Progenitor cell of endocrine pancreas (in vitro differentiated cells): Measurements from ENCODE around the gene ISG20. TPM values are rescaled to one million over a fixed set of nuclear protein-coding genes. Genes with fewer than 3 reads are reported as not detected.

Experiments
- DNase-seq: peaks from one replicate; pipeline ENCODE4 v3.0.0; 2021; ENCODE audit warnings: low spot score; ENCODE audit not compliant: unreplicated experiment
- H3K27ac Mint-ChIP-seq: 2 replicates; pipeline ENCODE4 v1.8.0; 2021; ENCODE audit warnings: mild to moderate bottlenecking, moderate library complexity, mixed read lengths
- H3K27me3 Mint-ChIP-seq: 2 replicates; pipeline ENCODE4 v1.8.0; 2021; ENCODE audit warnings: mixed read lengths
- H3K36me3 Mint-ChIP-seq: 2 replicates; pipeline ENCODE4 v1.8.0; 2022; ENCODE audit warnings: mixed read lengths; ENCODE audit not compliant: insufficient read depth
- H3K4me1 Mint-ChIP-seq: 2 replicates; pipeline ENCODE4 v1.8.0; 2021; ENCODE audit warnings: low read depth, mixed read lengths
- H3K4me3 Mint-ChIP-seq: 2 replicates; pipeline ENCODE4 v1.8.0; 2021; ENCODE audit warnings: low read depth, mild to moderate bottlenecking, moderate library complexity, mixed read lengths
- H3K9me3 Mint-ChIP-seq: 2 replicates; pipeline ENCODE4 v1.8.0; 2021; ENCODE audit warnings: low read depth, mixed read lengths
- CTCF ChIP-seq: fragments of 200-600 bp; sonication (generic); IDR thresholded peaks from one replicate; pipeline ENCODE4 v1.5.0; 2021; ENCODE audit warnings: antibody characterized with exemption, mild to moderate bottlenecking; ENCODE audit not compliant: unreplicated experiment
- microRNA-seq: library from miRNA; unstranded; fragments of <30 nt; microRNA quantifications from one replicate; pipeline ENCODE4 v1.1.0, GENCODE V29; 2020; ENCODE audit warnings: borderline number of aligned reads; ENCODE audit not compliant: unreplicated experiment
- total RNA-seq: library from RNA; stranded (reverse); gene quantifications from 2 replicates; pipeline ENCODE4 v1.2.1, GENCODE V29; 2021

The ISG20 gene
- total RNA-seq, 1 donor from 2014 or later = 4.3 TPM

- H3K4me1 Mint-ChIP-seq = no peaks in the 10 kb centered on the region
- H3K36me3 Mint-ChIP-seq = no peaks in the 10 kb centered on the region
- no peak for TF ChIP-seq CTCF
- H3K4me3 Mint-ChIP-seq = no peak overlapping the region
- no peak for DNase-seq
- no peaks in the 10 kb centered on the region for H3K9me3 Mint-ChIP-seq
- peaks cover 70% of the 10 kb centered on the region for H3K27me3 Mint-ChIP-seq
- H3K27ac Mint-ChIP-seq = no peak overlapping the region
Observed at GRCh38 chr15:88702983-88703382, 64.2 kb downstream of the ISG20 start.

GRCh38 chr15:88703533-88703932 is 64.7 kb downstream of the ISG20 start:
- no peak for TF ChIP-seq CTCF
- H3K27ac Mint-ChIP-seq = no peak overlapping the region
- H3K9me3 Mint-ChIP-seq = no peaks in the 10 kb centered on the region
- no peaks in the 10 kb centered on the region for H3K4me1 Mint-ChIP-seq
- DNase-seq = no peak
- H3K36me3 Mint-ChIP-seq = no peaks in the 10 kb centered on the region
- peaks cover 71% of the 10 kb centered on the region for H3K27me3 Mint-ChIP-seq
- H3K4me3 Mint-ChIP-seq = no peak overlapping the region

GRCh38 chr15:88704791-88705768 is 66.3 kb downstream of the ISG20 start:
- Mint-ChIP-seq H3K4me1 (no peaks in the 10 kb centered on the region), H3K27me3 (peaks cover 70% of the 10 kb centered on the region), H3K4me3 (peak overlapping the region; percentile 74), H3K27ac (no peak overlapping the region), H3K9me3 (no peaks in the 10 kb centered on the region), H3K36me3 (no peaks in the 10 kb centered on the region)
- DNase-seq = no peak
- no peak for TF ChIP-seq CTCF

DNA sequence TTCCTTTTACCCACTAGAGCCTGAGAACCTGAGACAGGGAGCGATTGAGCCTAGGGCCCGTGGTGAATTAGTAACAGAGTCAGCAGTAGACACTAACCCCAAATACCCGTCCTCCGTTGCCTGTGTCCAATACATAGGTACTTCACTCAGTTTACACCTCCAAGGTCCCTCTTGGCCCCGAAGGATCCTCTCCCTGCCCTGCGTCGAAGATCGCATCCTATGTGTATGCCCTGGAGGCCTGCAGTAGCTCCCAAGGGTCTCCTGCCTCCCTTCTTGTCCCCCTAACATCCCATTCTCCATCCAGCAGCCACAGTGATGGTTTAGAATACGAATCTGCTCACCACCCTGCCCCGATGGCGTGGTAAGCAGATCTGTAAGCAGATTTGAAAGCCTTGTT is 67.0 kb downstream of the ISG20 start:
- no peaks in the 10 kb centered on the region for H3K4me1 Mint-ChIP-seq
- peaks cover 68% of the 10 kb centered on the region for H3K27me3 Mint-ChIP-seq
- DNase-seq = no peak
- H3K4me3 Mint-ChIP-seq = peak overlapping the region; percentile 60
- no peaks in the 10 kb centered on the region for H3K36me3 Mint-ChIP-seq
- no peak for TF ChIP-seq CTCF
- H3K27ac Mint-ChIP-seq = no peak overlapping the region
- no peaks in the 10 kb centered on the region for H3K9me3 Mint-ChIP-seq

Small RNAs within 50 kb of the gene (microRNA-seq; reads per million reads assigned to microRNA genes)
- gene MIR1179 (108 reads per million, percentile 55 among the genes with 10 or more reads in this experiment), gene MIR3529 (not detected), gene MIR7-2 (not detected)

Other genes with a start within 250 kb of the ISG20 start
- 21.0 and 24.9 TPM in 2 replicates for gene MRPL46, start 171.6 kb upstream of the ISG20 start, total RNA-seq
- gene MRPS11, start 171.3 kb upstream of the ISG20 start, total RNA-seq = 40.8 and 43.1 TPM in 2 replicates
- gene DET1, start 92.3 kb upstream of the ISG20 start, total RNA-seq = 11.7 and 11.8 TPM in 2 replicates
- gene AEN, start 17.7 kb upstream of the ISG20 start, total RNA-seq = 28.2 and 31.1 TPM in 2 replicates
- gene ACAN, start 164.4 kb downstream of the ISG20 start, total RNA-seq = 0.93 and 2.0 TPM in 2 replicates